HG03135 (cell line): ENCODE measurements around the gene CEP128.

Experiments used
- ATAC-seq: cut with Tn5 transposase; IDR thresholded peaks from one replicate; pipeline ENCODE4 v1.9.1; 2021; ENCODE audit warnings: mild to moderate bottlenecking, moderate library complexity; ENCODE audit not compliant: unreplicated experiment

The CEP128 gene

DNA sequence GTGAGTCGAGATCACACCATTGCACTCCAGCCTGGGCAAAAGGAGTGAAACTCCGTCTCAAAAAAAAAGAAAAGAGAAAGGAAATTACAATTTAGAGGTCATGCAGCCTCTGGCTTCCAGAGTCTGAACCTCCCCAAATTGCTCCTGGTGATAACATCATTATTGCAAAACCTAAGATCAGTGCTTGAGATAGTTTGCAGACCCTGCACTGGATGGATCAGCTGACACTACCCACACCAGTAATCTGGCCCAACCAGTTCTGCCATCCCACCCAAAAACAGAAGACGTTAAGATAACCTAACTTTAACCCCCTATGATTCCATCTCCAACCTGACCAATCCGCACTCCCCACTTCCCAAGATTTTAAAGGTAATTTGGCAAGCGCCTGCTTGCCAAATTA, 376.5 kb downstream of the CEP128 start:
- ATAC-seq = no peak

DNA sequence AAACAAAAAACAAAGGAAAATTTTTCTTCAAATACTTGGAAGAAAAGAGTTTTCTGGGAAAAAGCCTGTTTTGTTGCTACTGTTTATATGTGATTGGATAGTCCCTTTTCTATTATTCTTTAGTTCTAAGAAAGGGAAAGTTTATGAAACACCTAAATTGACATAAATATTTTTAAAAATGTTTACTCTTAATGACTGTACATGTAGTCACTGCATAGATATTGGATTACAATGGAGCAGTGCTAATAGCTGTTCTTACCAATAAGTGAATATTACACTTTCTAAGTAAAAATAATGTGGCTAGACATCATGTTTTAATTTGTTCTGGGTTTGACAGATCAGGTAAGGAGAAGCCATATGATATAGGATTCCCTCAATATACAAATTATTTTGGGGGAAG, 377.5 kb downstream of the CEP128 start:
- no peak for ATAC-seq

DNA sequence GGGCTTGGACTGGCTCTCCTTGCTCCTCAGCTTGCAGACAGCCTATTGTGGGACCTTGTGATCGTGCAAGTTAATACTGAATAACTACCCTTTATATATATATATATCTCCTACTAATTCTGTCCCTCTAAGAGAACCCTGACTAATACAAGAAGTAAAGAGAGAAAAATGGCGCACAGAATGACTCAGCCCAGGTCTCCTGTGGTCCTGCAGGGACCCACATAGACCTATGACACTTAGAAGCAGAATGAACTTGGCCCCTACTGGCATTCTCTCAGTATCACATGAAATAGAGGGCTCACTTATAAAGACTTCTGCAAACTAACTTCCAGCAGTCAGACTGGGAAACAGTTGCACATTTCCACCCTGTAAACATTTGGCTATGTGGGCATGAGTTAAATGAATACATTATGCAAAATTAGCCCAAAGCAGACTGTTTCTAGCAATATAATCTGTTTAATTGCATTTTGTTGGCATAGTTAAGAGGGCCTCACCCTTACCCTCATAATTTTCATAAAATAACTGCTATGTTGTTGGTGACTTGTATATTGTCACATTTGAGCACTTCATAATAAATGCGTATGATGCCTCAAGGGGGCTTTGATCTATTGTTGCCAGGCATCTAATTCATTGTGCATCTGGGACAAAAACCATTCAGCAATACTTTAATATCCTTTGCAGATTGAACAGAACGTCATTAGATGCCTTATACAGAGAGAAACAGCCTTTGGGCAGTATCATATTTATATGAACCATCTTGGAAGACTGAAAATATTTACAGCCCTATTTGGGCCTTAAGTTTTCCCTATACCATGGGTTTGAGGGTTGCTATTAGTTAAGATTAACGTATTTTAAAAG, 380.5 kb downstream of the CEP128 start:
- no peak for ATAC-seq

DNA sequence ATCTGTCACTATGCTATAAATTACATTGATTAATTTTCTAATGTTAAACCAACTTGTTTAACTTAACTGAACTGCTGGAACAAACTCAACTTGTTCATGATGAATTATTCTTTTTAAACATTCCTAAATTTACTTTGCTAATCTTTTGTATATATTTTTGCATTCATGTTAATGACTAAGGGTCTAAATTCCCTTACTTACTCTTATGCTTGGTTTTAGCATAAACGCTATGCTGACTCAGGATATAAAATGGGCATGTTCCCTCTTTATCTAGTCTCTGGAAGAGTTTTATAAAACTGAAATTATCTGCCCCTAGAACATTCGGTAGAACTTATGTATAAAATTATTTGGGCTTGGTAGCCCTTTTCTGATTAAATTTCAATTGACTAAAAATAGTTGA, 387.4 kb downstream of the CEP128 start:
- no peak for ATAC-seq

DNA sequence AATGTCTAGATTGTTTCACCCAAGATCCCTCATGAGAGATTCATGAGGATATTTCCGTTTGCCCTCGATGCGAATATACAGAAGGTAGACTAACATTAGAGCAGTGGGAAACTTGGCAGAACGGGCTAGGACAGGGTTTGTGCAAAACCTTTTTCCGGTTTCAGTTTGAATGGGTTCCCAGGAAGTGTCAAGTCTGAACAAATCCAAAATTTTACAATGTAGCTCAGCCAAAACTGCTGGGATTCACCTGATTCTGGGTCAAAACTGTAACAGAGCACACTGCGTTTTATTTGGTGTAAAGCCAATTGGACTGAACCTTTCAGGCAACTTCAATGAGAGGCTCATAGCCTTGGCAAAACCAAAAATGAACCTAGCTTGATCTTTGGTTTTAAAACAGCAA, 392.4 kb downstream of the CEP128 start:
- ATAC-seq = no peak

DNA sequence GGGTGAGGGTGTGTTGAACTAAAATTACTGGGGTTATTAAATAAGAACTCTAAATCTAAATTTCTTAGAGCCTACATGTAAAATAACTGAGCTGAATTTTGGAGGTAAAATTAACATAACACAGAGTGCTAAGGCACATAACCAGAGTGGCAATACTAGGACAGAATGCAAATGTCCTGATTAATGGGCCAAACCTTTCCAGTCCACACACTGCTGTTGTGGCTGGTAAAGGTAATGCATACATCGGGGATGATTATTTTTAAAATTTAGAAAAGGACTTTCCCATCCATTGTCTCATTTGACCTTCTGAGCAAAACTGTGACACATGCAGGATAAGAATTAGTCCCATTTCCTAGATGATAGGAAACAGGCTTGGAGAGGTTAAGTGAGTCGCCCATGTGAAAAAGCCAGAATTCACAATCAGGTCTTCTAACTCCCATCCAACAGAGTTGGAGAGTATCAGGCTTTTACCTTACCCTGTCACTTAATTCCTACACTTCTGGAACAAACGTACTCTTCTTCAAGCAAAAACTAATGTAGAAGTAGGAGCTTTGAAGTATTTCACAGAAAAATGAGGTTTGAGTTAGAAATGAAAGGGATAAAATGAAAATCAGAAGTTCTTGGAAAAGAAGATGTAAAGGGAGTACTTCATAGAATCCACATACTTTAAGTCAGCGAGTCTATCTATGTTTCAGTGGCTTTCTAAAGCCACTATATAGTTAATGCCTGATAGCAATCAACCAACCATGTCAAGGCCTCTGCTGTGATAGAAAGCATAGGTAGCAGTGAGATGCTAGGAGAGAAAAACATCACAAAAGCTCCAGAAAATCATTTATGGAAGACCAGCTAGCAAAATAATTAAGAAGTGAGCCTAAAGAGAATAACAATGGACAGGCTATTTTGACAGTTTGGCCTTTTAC, 395.3 kb downstream of the CEP128 start:
- ATAC-seq = peak; percentile 66

DNA sequence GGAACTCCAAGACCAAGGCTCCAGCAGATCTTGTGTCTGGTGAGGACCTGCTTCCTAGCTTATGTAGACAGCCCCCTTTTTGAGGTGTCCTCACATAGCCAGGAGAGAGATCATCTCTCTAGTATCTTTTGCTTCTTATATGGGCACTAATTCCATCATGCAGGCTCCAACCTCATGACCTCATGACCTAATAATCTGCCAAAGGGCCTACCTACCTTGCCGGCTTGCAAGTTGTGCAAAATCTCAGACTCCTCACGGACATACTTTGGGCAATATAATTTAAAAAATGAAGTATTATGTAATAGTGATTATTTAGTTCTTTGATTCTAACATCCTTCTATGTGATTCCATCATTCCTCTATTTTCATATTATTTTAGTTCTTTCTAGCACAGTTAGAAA, 397.2 kb downstream of the CEP128 start:
- no peak for ATAC-seq

DNA sequence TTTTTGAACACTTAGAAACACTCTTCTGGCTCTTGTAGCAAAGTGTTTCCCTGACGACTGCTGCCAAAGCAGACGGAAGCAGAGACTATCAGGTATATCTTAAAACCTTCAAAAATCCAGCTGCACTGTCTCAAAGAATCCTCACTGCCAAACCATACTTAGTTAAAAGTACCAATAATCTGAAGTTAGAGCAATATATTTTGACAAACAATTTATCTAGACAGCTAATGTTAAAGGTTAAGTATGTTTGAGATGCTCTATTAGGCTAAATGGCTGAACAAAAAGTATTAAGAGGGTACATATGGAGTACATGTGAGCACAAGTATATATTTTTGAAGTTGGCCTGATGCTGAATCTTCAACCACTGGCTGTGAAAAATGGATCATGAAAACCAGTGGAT, 398.3 kb downstream of the CEP128 start:
- ATAC-seq = no peak

DNA sequence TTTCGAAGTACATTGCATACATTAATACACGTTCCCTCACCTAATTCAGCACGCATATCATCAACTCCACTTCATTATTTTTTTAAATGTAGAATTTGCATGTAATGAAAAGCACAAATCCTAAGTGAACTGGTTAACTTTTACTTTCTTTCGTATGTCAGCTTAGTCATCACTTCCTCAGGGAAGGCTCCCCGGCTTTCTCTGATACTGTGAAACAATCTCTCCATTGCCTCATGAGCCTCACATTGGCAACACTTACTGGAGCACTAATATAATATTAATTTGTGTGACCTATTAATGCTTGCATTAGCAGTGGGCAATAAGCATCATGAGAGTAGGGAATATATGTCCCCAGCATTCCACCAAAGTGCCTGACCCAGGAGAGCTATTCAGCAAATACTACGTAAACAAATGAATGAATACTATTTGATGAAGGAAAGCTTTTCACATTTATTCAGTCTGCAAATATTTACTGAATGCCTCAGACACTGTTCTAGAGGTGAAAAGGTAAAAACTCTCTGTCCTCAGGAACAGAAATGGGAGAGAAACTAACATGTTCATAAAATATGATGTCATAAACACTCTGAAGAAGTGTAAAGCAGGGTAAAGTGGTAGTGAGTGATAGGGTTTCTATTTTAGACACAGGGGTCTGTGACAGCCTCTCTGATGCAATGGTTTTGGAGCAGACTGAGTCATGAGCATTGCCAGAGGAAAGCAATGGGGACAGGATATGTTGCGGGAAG, 402.7 kb downstream of the CEP128 start:
- no peak for ATAC-seq

DNA sequence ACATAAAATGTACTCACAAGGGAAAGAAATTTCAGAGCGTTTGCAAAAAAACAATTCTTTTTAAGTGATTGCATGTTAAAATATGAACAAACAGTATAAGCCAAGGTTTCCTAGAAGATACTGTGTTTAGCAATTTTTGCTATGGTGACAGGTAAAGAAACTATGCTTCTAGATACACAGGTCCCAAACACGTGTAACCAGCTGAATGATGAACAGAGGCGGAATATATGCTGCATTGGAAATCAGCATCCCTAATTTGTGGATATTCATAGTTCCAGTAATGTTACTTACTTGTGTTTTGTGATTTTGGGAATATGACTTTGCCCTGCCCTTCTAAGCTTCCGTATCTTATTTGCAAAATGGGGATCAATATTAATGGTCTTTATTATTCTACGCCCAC, 403.9 kb downstream of the CEP128 start:
- ATAC-seq = no peak

DNA sequence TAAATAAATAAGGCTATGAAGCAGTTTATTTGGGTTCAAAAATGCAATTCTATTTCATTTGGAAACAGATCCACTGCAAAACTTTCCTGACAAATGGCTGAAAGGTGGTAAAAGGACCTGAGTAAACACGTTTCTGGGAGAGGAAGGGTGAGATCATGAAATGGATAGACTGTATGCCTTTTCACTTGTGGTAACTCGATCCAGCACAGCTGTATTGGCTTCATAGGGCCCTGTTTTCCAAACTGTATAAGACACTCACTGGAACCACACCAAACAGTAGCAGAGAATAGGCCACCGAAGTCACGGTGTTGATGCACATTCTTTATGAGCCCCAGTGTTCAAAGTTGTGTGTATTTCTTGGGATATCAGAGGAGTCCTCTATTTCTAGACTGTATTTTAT, 405.1 kb downstream of the CEP128 start:
- ATAC-seq = no peak

DNA sequence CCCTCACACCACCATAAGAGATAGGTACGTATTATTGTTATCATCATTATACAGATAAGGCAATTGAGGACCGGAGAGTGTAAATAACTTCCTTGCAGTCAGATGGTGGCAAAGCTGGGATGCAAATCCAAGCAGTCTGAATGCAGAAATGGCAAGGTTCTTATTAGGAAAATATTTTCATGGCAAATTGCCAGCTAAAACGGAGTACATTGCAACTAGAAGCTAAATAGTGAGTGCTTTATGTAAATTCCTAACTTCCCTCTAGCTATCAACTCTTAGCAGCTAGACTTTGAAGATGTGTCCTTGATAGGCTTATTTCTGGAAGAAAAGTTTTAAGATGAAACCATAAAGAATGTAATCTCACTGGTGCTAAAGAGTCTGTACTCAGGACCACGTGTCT, 406.4 kb downstream of the CEP128 start:
- no peak for ATAC-seq

DNA sequence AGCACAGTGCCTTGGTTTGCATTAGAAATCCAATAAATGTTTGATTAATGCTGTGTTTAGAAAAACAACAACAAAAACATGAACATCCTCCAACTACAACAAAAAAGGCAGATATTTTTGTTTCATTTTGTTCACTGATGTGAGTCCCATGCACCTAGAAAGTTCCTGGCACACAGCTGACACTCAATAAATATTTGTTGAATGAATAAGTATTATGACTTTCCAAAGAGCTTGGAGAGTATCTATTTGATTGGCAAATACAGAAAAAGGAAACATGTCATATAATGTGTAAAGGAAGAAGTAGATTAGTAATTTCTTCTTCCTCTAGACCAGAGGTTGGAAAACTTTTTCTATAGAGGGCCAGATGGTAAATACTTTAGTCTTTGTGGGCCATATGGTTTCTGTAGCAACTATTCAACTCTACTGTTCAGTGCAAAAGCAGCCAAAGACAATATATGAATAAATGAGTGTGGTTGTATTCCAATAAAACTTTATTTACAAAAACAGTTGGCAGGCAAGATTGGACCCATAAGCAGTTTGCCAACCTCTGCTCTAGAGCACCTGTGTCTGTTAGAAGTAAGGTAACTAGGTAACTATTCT, 417.9 kb downstream of the CEP128 start:
- ATAC-seq = no peak

DNA sequence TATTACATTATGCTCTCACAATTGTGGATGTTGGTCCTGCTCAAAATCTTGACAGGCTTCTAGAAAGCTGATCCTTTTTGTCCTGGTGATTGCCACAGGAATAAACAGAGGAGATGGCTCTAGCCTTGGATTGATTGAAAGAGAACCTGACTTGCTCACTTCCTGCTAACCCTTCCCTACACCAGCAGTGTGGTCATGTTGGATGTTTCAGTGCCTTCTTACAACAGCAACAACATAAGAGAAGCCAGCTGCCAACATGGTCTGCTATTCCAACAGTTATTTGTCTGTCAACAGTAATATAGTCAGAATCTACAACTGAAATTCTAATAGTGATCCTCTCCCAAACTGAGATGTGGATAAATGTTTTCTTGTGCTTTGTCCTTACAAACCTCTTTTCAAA, 418.6 kb downstream of the CEP128 start:
- no peak for ATAC-seq

DNA sequence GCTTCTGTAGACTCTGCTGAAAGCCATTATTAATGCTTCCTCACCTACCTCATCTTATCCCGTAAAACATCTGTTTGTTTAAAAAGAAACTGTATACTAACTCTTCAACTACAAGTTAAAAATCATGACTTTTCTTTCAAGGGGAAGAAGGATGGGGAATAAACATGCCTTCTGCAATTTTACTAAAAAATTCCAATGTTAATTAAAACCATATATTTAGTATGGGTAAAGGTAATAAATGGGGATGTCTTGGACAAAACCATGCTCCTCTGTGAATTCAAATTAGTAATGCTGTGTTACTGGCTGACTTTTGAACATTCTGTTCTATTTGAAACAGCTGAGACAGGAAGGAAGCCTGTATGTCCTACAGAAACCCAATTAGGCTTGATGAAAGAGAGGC, 419.1 kb downstream of the CEP128 start:
- no peak for ATAC-seq

DNA sequence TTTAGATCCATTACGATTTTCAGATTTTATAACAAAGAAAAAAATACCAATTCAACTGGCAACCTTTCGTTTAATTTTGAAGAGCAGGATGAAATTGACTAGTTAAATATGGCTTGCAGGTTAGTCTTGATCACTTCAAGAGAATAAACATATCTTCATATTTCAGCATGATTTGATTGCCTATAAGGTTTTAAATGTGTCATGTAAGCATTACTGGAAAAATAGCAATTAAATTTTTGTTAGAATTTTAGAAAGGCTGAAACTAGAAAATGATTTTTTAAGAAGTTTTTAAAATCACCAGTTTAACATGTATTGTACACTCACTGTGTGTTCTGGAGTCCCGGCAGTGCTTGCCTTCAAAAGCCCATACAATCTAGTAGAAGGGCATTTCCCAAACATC, 420.1 kb downstream of the CEP128 start:
- ATAC-seq = no peak

DNA sequence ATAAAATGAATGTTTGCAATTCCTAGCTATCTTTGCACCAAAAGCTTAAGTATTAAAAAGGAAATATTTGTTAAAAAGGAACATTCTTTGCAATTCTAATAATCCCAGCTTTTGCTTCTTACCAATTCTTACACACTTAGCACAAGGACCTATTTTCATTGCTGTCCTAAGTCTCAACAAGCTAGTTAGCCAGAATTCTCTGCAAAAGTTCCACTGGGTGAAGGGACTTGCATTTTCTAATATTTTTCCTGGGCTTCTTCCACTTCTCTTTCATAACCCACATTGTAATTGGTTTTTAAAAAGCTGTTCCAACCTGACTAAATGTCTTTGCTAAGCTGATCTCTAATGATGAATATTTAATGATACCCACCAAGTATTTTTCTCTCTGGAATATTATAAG, 422.5 kb downstream of the CEP128 start:
- ATAC-seq = no peak

DNA sequence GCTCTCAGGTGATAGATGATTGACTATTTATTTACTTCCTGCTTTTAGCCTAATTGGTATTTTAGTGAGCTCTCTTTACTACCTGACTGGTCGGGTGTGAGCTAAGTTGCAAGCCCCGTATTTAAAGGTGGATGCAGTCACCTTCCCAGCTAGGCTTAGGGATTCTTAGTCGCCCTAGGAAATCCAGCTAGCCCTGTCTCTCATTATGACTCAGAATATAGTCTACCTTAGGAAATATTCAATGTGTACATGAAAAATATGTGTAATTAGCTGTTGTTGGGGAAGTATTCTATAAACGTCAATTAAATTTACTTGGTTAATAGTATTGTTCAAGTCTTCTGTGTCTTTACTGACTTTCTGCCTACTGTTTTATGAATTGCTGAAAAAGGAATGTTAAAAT, 423.4 kb downstream of the CEP128 start:
- no peak for ATAC-seq

DNA sequence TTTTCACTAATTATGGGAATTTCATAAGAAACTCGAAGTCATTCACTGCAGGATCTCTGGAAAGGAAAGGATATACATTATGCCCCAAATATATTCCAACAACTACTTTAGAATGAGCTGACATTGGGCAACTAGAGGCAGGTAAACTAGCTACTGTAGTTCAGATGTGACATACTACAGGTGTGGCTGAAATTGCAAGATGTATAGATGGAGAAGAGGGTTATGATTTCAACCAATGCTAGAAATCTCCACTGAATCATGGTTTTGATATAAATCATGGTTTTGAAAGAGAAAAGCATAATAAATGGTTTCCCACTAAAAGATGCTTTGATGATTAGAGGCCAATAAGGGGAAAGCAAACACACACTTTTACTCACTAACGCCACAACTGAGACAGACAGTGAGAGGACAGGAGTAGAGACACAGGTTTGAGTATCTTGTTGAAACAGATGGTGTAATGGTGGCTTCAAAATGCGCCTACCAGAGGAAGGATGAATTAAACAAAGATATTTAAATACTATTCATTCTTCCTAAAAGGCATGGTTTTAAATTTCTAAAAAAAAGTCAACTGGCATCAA, 434.2 kb downstream of the CEP128 start:
- ATAC-seq = no peak

DNA sequence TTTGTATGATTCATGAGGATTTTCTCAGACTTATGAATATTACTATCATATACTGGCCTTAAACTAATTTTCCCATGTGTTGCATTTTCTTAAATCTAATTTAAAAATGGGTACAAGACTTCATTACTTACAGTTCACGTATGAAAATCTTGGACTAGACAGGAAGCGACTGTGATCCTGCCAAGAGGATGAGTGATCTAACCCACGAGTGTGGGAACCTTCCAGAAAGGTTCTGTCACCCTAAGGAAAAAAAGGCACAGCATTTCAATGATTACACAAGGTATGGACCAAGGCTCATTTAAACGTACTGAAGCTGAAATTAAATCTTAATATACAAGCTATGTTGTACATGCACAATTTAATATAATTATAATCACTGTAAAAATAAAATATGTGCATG, 436.8 kb downstream of the CEP128 start:
- no peak for ATAC-seq

DNA sequence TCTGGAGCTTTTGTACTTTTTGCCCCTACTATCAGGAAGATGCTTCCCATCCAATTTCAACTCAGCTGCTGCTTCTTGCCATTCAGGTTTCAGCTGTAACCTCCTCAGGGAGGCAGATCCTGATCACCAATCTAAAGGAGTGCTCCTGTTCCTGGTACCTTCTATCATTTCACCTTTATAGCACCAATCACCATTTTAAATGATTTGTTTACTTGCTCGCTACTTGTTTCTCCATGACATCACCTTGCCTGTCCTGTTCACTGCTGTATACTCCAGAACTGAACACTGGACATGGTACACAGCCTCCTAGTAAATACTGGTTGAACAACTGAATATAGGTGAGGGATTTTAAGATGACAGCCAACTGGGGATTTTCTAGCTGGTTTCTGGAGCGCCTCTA, 443.0 kb downstream of the CEP128 start:
- ATAC-seq = no peak
